ENCODE data around the gene WBP11. TPM values are rescaled to one million over a fixed set of nuclear protein-coding genes. Genes with fewer than 3 reads are reported as not detected.

Gene WBP11
- 10 to 100 TPM; 16.0 to 21.4 (median 18.2) TPM for total RNA-seq

DNA sequence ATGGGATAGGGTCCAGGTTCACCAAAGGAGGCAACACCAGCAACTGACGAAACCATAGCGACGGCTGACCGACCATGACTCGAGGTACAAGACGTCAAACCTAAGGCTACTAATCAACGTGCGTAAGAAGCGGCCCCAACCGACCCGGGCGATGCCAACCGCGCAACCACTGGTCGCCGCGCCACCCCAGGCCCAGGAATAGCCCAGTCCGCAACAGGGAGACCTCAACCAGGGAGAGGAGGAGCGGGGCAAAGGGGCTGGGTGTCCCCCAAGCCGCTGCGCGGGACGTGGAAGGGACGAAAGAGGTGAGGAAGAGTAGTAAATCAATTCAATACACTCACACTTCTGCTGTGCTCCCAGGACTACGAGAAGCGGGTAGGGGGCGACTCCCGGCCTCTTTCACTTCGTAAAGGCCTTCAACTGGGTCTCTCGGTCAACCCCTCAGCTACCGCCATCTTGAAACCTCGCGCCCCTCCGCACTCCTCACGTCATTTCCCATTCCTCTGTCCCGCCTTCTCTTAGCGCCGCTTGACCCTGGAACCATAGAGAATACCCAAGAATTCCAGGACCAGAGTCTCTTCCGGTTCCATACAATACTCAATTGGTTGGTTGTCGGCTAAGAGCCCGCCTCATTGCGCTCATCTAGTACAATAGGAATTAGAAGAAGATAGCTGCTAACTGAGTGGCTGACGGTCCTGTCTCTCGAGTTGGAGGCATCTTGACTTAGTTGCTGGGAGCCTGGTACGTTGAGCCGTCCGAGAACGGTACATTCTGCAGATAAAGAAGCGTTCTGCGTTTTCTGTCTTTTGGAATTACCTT is at the start of gene WBP11, which contains the start of gene C12orf60:
WBP11 (minus strand) TSS at position 468 of the 819 bp plus-strand sequence. CDS start 2,095 bp downstream, outside the sequence.
C12orf60 (plus strand) TSS at position 660 of the 819 bp plus-strand sequence. CDS start 19,266 bp downstream, outside the sequence.
- Histone ChIP-seq H3K9me3 (no peaks in the 10 kb centered on the region), H3K27me3 (no peaks in the 10 kb centered on the region), H3K36me3 (peaks cover 0 to 17% (median 8%) of the 10 kb centered on the region in 3 donors), H3K27ac (peak within 1 kb of the TSS; percentile 87 to 98 (median 96)), H3K4me3 (peak within 1 kb of the TSS; percentile 68 to 95 (median 88)), H3K4me1 (peaks cover 4 to 38% (median 11%) of the 10 kb centered on the region in 3 donors)
- intact Hi-C loops (cut with DNase I), result no loop called here
- 0 to 1% methylated on average over 31 to 34 of the region's 50 CpGs for WGBS, 2 donors
- peak; percentile 82 for DNase-seq
- TF ChIP-seq, protein P1, sequence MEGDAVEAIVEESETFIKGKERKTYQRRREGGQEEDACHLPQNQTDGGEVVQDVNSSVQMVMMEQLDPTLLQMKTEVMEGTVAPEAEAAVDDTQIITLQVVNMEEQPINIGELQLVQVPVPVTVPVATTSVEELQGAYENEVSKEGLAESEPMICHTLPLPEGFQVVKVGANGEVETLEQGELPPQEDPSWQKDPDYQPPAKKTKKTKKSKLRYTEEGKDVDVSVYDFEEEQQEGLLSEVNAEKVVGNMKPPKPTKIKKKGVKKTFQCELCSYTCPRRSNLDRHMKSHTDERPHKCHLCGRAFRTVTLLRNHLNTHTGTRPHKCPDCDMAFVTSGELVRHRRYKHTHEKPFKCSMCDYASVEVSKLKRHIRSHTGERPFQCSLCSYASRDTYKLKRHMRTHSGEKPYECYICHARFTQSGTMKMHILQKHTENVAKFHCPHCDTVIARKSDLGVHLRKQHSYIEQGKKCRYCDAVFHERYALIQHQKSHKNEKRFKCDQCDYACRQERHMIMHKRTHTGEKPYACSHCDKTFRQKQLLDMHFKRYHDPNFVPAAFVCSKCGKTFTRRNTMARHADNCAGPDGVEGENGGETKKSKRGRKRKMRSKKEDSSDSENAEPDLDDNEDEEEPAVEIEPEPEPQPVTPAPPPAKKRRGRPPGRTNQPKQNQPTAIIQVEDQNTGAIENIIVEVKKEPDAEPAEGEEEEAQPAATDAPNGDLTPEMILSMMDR (IDR thresholded peaks at IDR 0.05), result no peak
- peak in 2 of 4 donors; percentile 43 to 78 for TF ChIP-seq POLR2A (IDR thresholded peaks at IDR 0.05)

DNA sequence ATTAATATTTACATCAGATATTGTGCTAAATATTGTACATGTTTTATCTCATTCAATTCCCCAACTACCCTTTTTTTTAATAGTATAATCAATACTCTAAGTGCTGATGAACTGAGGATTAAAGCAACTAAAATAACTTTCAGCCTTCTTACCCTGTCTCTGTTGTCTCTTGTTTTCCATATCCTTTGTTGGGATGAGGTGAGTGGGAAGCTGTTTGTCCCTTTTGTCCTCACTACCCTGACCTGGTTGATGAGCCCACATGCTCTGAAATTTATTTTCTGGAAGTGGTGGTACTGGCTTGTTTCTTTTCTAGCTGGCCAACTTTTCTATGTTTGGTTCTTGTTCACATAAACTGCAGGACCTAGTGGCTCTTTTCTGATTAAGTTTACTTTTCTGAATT is 49.6 kb upstream of the WBP11 start:
- peaks cover 0 to 16% (median 0%) of the 10 kb centered on the region in 3 donors for H3K4me1 ChIP-seq
- intact Hi-C loops (cut with DNase I), result no loop called here
- no peak for TF ChIP-seq POLR2A (IDR thresholded peaks at IDR 0.05)
- TF ChIP-seq, protein P1 (IDR thresholded peaks at IDR 0.05), result no peak
- no peaks in the 10 kb centered on the region for H3K9me3 ChIP-seq
- no peak overlapping the region for H3K27ac ChIP-seq
- H3K4me3 ChIP-seq, result no peak overlapping the region
- no peak for DNase-seq
- no peaks in the 10 kb centered on the region for H3K36me3 ChIP-seq
- no peaks in the 10 kb centered on the region for H3K27me3 ChIP-seq

DNA sequence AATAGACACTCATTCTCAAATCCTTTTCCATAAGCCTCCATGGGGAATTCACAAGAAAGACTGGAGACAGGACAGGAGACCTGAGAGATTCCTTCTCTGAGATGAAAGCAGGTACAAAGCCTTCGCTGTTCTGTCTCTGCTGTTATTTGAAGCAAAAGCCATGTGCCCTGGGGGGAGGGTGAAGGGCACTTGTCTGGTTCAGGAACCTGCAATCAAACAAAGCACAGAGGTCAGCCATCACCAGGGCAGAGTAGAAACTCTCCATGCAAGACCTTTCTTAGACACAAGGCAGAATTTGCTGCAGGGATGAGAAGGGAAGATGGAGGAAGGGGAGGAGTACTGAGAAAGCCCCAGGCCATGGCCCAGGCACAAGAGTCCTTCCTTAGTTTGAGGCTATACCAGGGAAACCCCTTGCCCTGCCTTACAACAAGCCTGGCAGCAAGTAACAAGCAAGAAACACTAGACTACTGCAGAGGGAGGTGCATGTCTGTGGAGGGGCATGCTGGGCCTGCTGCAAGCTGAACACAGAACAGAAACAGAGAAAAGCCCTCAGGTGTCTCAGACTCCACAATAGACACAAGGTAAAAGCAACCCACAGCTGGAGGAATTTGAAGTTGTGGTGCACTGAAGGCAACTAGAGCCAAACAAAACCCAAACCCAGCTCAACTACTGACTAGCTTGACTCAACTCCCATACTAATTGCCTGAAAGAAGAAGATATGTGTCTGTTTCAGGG is 47.8 kb upstream of the WBP11 start:
- no peak for TF ChIP-seq POLR2A (IDR thresholded peaks at IDR 0.05)
- TF ChIP-seq, protein P1 (IDR thresholded peaks at IDR 0.05), result no peak
- no peak overlapping the region for H3K27ac ChIP-seq
- intact Hi-C loops (cut with DNase I), result no loop called here
- no peak for DNase-seq
- H3K27me3 ChIP-seq, result no peaks in the 10 kb centered on the region
- H3K36me3 ChIP-seq, result no peaks in the 10 kb centered on the region
- WGBS, 2 donors, result 10 to 88% methylated on average over 1 of the region's 1 CpG
- H3K4me1 ChIP-seq, result peaks cover 0 to 30% (median 8%) of the 10 kb centered on the region in 3 donors
- H3K4me3 ChIP-seq, result no peak overlapping the region
- H3K9me3 ChIP-seq, result no peaks in the 10 kb centered on the region

DNA sequence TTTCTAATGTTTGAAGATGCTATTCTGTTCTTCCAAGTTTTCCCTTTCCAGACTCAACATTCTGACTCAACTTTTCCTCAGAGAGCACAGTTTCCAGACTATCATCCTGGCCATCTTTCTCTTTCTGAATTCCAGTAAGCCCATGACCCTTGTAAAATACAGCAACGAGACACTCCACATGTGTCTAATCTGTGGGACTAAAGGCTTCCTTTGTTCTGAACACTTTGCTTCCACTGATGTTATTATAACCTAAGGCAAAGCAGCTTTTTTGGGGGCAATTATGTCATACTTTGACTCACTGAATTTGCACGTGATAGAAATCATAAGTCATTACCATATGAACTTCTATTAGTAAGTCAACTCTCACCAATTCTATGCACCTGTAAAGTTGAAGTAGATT is 46.4 kb upstream of the WBP11 start:
- Histone ChIP-seq H3K4me3 (no peak overlapping the region), H3K4me1 (peaks cover 0 to 38% (median 12%) of the 10 kb centered on the region in 3 donors), H3K27me3 (no peaks in the 10 kb centered on the region), H3K36me3 (no peaks in the 10 kb centered on the region), H3K9me3 (no peaks in the 10 kb centered on the region), H3K27ac (peak overlapping the region in 1 of 4 donors; percentile 2)
- intact Hi-C loops (cut with DNase I), result loop anchor here (5.0 kb wide), 2 partner anchors 148 to 373 kb away; partner anchors contain the start of gene RERG
- no peak for DNase-seq
- WGBS, 2 donors, result 28 to 36% methylated on average over 2 of the region's 2 CpGs
- TF ChIP-seq POLR2A (IDR thresholded peaks at IDR 0.05), result no peak
- TF ChIP-seq, protein P1 (IDR thresholded peaks at IDR 0.05), result no peak
